Esophagus (tissue), 2 donors: Measurements from ENCODE around the gene CRIP3. TPM values are rescaled to one million over a fixed set of nuclear protein-coding genes. Genes with fewer than 3 reads are reported as not detected.

Source experiments
- H3K27ac ChIP-seq, 2 donors: one replicate each; pipeline ENCODE4 v1.5.1; 2013; ENCODE audit warnings: low read depth in 2 of 2, mild to moderate bottlenecking in 2 of 2, inconsistent platforms in 1 of 2, low read length in 1 of 2, moderate library complexity in 1 of 2
- H3K27me3 ChIP-seq, 2 donors: one replicate each; pipeline ENCODE4 v1.6.1; 2013; ENCODE audit warnings: low read length in 2 of 2, control low read depth in 1 of 2, mild to moderate bottlenecking in 1 of 2; ENCODE audit not compliant: insufficient read depth in 2 of 2, control insufficient read depth in 1 of 2
- H3K36me3 ChIP-seq, 2 donors: one replicate each; pipeline ENCODE4 v1.6.1; 2013; ENCODE audit warnings: low read length in 1 of 2; ENCODE audit not compliant: control insufficient read depth in 2 of 2, insufficient read depth in 2 of 2
- H3K4me1 ChIP-seq, 2 donors: one replicate each; pipeline ENCODE4 v1.6.1; 2013; ENCODE audit warnings: low read length in 1 of 2; ENCODE audit not compliant: control insufficient read depth in 2 of 2, insufficient read depth in 2 of 2
- H3K4me3 ChIP-seq, 2 donors: one replicate each; pipeline ENCODE4 v1.5.1; 2013; ENCODE audit warnings: low read length in 2 of 2, mild to moderate bottlenecking in 2 of 2, low read depth in 1 of 2, moderate library complexity in 1 of 2
- H3K9me3 ChIP-seq, 2 donors: one replicate each; pipeline ENCODE4 v1.6.1; 2013; ENCODE audit warnings: mild to moderate bottlenecking in 2 of 2, low read depth in 1 of 2, low read length in 1 of 2, moderate library complexity in 1 of 2; ENCODE audit not compliant: control insufficient read depth in 2 of 2, insufficient read depth in 1 of 2
- WGBS, 2 donors: extraction: QIAGEN DNeasy Blood & Tissue Kit; methylation state at CpG; one replicate each; pipeline ENCODE4 v1.1.7; 2013; 5-methylcytosine and 5-hydroxymethylcytosine counted together
- polyA plus RNA-seq, 2 donors: library from polyadenylated mRNA; stranded (reverse); fragments of 200-250 nt; gene quantifications; one replicate each; pipeline ENCODE4 v1.2.3, GENCODE V29; 2013
- donor health status: healthy with polysubstance abuse.
- donor health status: Bipolar disorder and iron deficiency.

CRIP3 gene
- polyA plus RNA-seq, 2 donors, result 0.40 to 1.2 TPM

DNA sequence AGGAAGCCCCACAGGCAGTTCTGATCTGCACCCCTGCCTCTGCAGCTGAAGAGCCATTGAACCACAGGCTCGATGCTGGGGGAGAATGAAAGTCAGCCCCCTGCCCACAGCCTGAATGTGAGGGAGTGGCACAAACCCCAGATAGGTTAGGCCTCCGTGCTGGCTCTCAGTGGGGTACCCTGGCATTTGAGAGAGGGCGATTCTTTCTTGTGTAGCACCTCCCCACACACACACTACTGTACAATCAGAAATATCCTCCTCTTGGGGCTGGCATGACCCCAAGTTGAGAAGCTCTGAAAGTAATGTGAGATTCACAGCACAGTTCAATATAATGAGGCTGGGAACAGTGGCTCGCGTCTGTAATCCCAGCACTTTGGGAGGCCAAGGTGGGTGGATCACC is 47.4 kb downstream of the CRIP3 start:
- Histone ChIP-seq H3K4me3 (no peak overlapping the region), H3K27ac (no peak overlapping the region), H3K36me3 (peaks cover 0 to 1% of the 10 kb centered on the region in 2 donors), H3K27me3 (no peaks in the 10 kb centered on the region), H3K9me3 (no peaks in the 10 kb centered on the region), H3K4me1 (peaks cover 0 to 2% of the 10 kb centered on the region in 2 donors)
- 82 to 83% methylated on average over 5 of the region's 5 CpGs for WGBS, 2 donors

DNA sequence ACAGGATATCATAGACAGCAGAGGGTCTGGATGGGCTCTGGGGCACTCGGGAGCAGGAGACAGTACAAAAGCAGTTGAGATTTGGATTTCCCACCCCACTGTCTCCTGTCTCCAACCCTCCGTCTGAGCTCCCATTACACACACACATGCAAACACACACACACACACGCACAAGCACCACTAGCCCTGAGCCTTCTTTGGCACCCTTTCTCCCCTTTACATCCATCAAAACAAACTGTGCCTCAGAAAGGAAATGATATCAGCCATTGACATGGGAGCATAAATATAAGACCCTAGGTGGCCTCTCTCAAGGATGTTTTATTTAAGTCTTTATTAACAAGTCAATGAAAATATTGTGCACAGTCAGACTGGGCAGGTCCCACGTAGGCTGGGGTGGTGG is 47.8 kb downstream of the CRIP3 start:
- Histone ChIP-seq H3K27me3 (no peaks in the 10 kb centered on the region), H3K27ac (no peak overlapping the region), H3K36me3 (peaks cover 0 to 1% of the 10 kb centered on the region in 2 donors), H3K9me3 (no peaks in the 10 kb centered on the region), H3K4me3 (no peak overlapping the region), H3K4me1 (peaks cover 0 to 2% of the 10 kb centered on the region in 2 donors)
- 78 to 83% methylated on average over 4 of the region's 4 CpGs for WGBS, 2 donors

DNA sequence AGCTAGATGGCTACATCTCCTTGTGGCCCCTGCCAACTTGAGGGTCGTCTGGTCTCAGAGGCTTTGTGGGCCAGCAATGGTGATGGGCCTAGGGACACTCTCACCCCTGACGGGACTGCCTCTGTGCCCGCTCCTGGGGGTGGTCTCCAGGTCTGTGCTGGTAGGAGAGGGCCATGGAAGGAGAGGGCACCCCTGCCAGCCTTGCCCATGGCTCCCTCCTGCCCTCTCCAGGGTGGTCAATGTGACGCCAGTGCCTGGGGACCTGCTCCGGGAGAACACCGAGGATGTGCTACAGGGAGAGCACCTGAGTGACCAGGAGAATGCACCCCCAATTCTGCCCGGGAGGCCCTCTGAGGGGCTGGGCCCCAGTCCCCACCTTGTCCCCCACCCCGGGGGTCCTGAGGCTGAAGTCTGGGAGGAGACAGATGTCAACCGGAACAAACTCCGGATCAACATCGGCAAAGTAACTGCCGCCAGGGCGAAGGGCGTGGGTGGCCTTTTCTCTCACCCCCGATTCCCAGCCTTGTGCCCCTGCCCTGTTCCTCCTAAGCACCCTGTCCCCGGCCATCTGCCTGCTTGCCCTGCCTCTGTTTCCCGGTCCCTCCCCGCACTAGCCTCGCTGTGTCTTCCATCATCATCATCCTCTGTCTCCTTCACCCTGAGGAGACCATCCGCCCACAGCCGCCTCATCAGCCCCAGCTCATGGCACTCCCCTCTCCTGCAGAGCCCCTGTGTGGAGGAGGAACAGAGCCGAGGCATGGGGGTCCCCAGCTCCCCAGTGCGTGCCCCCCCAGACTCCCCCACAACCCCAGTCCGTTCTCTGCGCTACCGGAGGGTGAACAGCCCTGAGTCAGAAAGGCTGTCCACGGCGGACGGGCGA is 49.6 kb downstream of the CRIP3 start:
- H3K36me3 ChIP-seq, result peaks cover 0 to 1% of the 10 kb centered on the region in 2 donors
- no peaks in the 10 kb centered on the region for H3K27me3 ChIP-seq
- no peak overlapping the region for H3K27ac ChIP-seq
- H3K9me3 ChIP-seq, result no peaks in the 10 kb centered on the region
- H3K4me1 ChIP-seq, result peaks cover 0 to 2% of the 10 kb centered on the region in 2 donors
- 90 to 92% methylated on average over 30 of the region's 30 CpGs for WGBS, 2 donors
- H3K4me3 ChIP-seq, result no peak overlapping the region

DNA sequence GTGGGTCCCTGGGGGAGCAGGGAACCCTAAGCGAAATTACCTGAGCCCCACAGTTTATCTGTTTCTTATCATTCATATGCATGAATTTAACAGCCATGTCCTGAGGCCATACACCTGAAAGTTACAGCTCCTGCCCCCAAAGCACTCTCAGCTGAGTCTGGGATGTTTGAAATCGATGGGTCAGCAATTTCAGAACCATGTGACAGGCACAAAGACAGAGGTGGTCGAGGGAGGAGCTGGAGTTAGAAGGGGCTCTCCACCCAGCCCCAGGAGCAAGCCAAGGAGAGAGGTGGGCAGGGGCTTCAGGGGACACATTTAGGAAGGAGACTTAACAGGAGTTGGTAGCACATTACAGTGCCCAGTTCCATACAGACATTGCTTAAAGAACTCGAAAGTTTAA is 50.4 kb downstream of the CRIP3 start:
- H3K4me1 ChIP-seq, result peaks cover 0 to 2% of the 10 kb centered on the region in 2 donors
- H3K4me3 ChIP-seq, result no peak overlapping the region
- H3K36me3 ChIP-seq, result peaks cover 0 to 1% of the 10 kb centered on the region in 2 donors
- no peaks in the 10 kb centered on the region for H3K9me3 ChIP-seq
- no peaks in the 10 kb centered on the region for H3K27me3 ChIP-seq
- no peak overlapping the region for H3K27ac ChIP-seq
- WGBS, 2 donors, result 73 to 74% methylated on average over 4 of the region's 4 CpGs

DNA sequence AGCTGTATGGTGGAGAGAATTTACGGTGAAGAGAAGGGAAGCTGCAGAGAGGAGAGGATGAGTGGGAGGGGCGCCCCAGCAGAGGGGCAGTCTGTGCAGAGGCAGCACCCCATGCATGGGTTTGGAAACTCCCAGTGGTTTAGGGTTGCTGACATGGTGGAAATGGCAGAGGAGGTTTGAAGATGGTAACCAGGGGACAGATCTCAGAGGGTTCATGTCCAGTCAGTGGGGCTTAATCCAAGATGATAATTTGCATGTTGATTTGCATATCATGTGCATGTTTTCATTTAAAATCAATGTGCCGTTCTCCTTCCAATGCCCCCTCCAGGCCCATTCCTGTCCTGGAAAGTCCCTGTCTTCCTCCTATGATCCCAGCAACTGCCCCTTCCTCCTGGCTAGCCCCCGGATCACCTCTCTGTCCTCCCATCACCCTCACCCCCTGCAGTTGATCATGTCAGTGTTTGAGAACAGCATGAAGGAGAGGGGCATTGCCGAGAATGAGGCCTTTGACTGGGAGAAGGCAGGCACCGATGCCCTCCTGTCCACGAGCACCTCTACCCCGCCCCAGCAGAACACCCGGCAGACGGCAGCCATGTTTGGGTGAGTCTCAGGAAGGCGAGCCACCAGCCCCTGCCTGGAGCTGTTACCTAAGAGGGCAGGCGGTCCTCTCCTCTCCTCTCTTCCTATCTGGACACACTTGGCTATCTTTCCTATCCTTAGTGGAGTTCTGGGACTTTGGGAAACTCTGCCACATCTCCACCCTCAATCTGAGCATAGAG is 51.1 kb downstream of the CRIP3 start:
- Histone ChIP-seq H3K4me1 (peaks cover 0 to under 1% of the 10 kb centered on the region in 2 donors), H3K27ac (no peak overlapping the region), H3K36me3 (no peaks in the 10 kb centered on the region), H3K27me3 (no peaks in the 10 kb centered on the region), H3K9me3 (no peaks in the 10 kb centered on the region), H3K4me3 (no peak overlapping the region)
- 82 to 85% methylated on average over 12 of the region's 12 CpGs for WGBS, 2 donors

DNA sequence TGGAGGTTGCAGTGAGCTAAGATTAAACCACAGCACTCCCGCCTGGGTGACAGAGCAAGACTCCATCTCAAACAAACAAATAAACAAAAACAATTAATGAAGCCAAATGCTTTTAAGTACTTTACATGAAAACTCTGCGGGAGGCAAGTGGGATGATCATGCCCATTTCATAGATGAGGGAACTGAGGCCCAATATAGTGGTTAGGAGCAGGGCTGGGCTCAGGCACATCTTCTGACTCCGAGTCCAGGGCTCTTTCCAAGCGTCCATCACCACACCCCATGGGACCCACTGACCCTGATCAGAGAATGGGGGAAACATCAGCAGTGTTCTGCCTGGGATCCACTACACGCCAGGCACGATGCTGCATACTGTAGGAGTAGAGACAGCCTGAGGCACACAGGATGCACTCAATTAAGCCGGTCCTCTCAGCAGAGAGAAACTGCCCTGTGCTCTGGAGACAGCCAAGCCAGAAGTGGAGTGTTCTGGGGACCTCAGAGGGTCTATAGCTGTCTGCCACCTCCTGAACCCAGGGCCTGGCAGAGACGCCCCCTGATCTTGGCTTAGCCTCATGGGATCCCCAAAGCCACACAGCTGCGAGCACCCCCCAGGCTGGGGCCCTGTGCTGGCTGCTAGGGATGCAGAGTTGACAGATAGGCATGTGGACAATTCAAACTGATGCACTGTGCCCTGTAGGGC is 51.8 kb downstream of the CRIP3 start:
- Histone ChIP-seq H3K4me3 (no peak overlapping the region), H3K27me3 (no peaks in the 10 kb centered on the region), H3K9me3 (no peaks in the 10 kb centered on the region), H3K27ac (no peak overlapping the region), H3K36me3 (no peaks in the 10 kb centered on the region), H3K4me1 (no peaks in the 10 kb centered on the region)
- WGBS, 2 donors, result 87% methylated on average over 9 of the region's 9 CpGs

Other genes starting within 250 kb of the CRIP3 start
- 10 to 100 TPM; 48.9 to 54.6 TPM for gene MRPL2, start 249.4 kb downstream of the CRIP3 start, polyA plus RNA-seq
- gene KLC4, start 249.2 kb downstream of the CRIP3 start, polyA plus RNA-seq, result 10 to 100 TPM in 1 of 2 donors, 1 to 10 TPM in 1; 8.4 to 15.3 TPM
- gene PTK7, start 232.5 kb downstream of the CRIP3 start, polyA plus RNA-seq, result 10 to 100 TPM; 25.8 to 39.7 TPM
- gene SRF, start 137.6 kb downstream of the CRIP3 start, polyA plus RNA-seq, result 10 to 100 TPM; 17.1 to 23.7 TPM
- 10 to 100 TPM; 26.6 to 64.9 TPM for gene CUL9, start 126.6 kb downstream of the CRIP3 start, polyA plus RNA-seq
- gene DNPH1, start 79.3 kb downstream of the CRIP3 start, polyA plus RNA-seq, result 100 to 1,000 TPM in 1 of 2 donors, 10 to 100 TPM in 1; 62.3 to 115 TPM
- under 1 TPM; 0.02 TPM for gene TTBK1, start 65.3 kb downstream of the CRIP3 start, polyA plus RNA-seq
- not detected for gene SLC22A7, start 10.6 kb downstream of the CRIP3 start, polyA plus RNA-seq
- 1 to 10 TPM; 3.2 to 4.8 TPM for gene ZNF318, start 60.8 kb upstream of the CRIP3 start, polyA plus RNA-seq
- 10 to 100 TPM; 13.3 to 40.6 TPM for gene ABCC10, start 118.7 kb upstream of the CRIP3 start, polyA plus RNA-seq
- 10 to 100 TPM; 11.3 to 18.7 TPM for gene DLK2, start 146.7 kb upstream of the CRIP3 start, polyA plus RNA-seq
- gene TJAP1, start 168.7 kb upstream of the CRIP3 start, polyA plus RNA-seq, result 10 to 100 TPM; 10.5 to 15.1 TPM
- under 1 TPM; 0.14 to 0.24 TPM for gene LRRC73, start 201.5 kb upstream of the CRIP3 start, polyA plus RNA-seq
- 10 to 100 TPM; 54.3 to 64.1 TPM for gene YIPF3, start 208.1 kb upstream of the CRIP3 start, polyA plus RNA-seq
- 10 to 100 TPM; 21.5 to 38.9 TPM for gene POLR1C, start 208.3 kb upstream of the CRIP3 start, polyA plus RNA-seq